Liver (tissue), 9 donors: ENCODE measurements around the gene MAN1C1. TPM values are rescaled to one million over a fixed set of nuclear protein-coding genes. Genes with fewer than 3 reads are reported as not detected.

Experiments
- DNase-seq: peaks from one replicate; pipeline ENCODE4 v3.0.0-alpha.2; 2017; ENCODE audit warnings: low spot score
- H3K27ac ChIP-seq, 2 donors: one replicate each; pipeline ENCODE4 v1.7.0; 2013; ENCODE audit warnings: inconsistent platforms in 2 of 2, low read length in 2 of 2, control low read depth in 1 of 2, low read depth in 1 of 2, mild to moderate bottlenecking in 1 of 2
- H3K27me3 ChIP-seq, 4 donors: one replicate each; pipeline versions ENCODE4 v1.6.1 to v1.7.0; 2013; ENCODE audit warnings: low read length in 3 of 4, inconsistent platforms in 1 of 4, mild to moderate bottlenecking in 1 of 4, moderate library complexity in 1 of 4; ENCODE audit not compliant: control insufficient read depth in 4 of 4, insufficient read depth in 4 of 4
- H3K36me3 ChIP-seq, 4 donors: one replicate each; pipeline versions ENCODE4 v1.6.1 to v1.7.0; 2013; ENCODE audit warnings: low read length in 3 of 4, mild to moderate bottlenecking in 3 of 4, low read depth in 1 of 4, moderate library complexity in 1 of 4; ENCODE audit not compliant: control insufficient read depth in 4 of 4, insufficient read depth in 3 of 4
- H3K4me1 ChIP-seq, 4 donors: one replicate each; pipeline versions ENCODE4 v1.6.1 to v1.7.0; 2013; ENCODE audit warnings: low read length in 3 of 4, mild to moderate bottlenecking in 3 of 4, moderate library complexity in 1 of 4; ENCODE audit not compliant: control insufficient read depth in 4 of 4, insufficient read depth in 4 of 4
- H3K4me3 ChIP-seq, 3 donors: one replicate each; pipeline versions ENCODE4 v1.6.1 to v1.7.0; 2013; ENCODE audit warnings: low read length in 3 of 3, control low read depth in 1 of 3, low read depth in 1 of 3, mild to moderate bottlenecking in 1 of 3
- H3K9ac ChIP-seq, 2 donors: one replicate each; pipeline ENCODE4 v1.7.0; 2013; ENCODE audit warnings: low read length in 2 of 2, mild to moderate bottlenecking in 2 of 2, moderate library complexity in 2 of 2, control low read depth in 1 of 2, low read depth in 1 of 2
- H3K9me3 ChIP-seq, 4 donors: one replicate each; pipeline versions ENCODE4 v1.6.1 to v1.7.0; 2013; ENCODE audit warnings: low read length in 3 of 4; ENCODE audit not compliant: control insufficient read depth in 4 of 4
- ATF3 ChIP-seq: IDR thresholded peaks from 2 replicates; pipeline ENCODE4 v1.6.1; 2016; ENCODE audit warnings: antibody characterized with exemption
- EGR1 ChIP-seq, 2 donors: IDR thresholded peaks; 2 replicates each; pipeline ENCODE4 v1.6.1; 2016 to 2018; ENCODE audit warnings: antibody characterized with exemption in 2 of 2, low read depth in 2 of 2
- FOXA2 ChIP-seq: IDR thresholded peaks from 2 replicates; pipeline ENCODE4 v1.6.1; 2016; ENCODE audit warnings: antibody characterized with exemption
- GABPA ChIP-seq, 2 donors: IDR thresholded peaks in 1 of 2; conservative IDR thresholded peaks in 1 of 2; 2 replicates each; pipeline ENCODE4 v1.6.1; 2016; ENCODE audit warnings: antibody characterized with exemption in 2 of 2, mild to moderate bottlenecking in 1 of 2, moderate library complexity in 1 of 2
- HNF4A ChIP-seq, 2 donors: conservative IDR thresholded peaks; 2 replicates each; pipeline ENCODE4 v1.6.1; 2016; ENCODE audit warnings: antibody characterized with exemption in 2 of 2, mild to moderate bottlenecking in 2 of 2
- HNF4G ChIP-seq: IDR thresholded peaks from 2 replicates; pipeline ENCODE4 v1.6.1; 2016; ENCODE audit warnings: antibody characterized with exemption
- JUND ChIP-seq, 2 donors: IDR thresholded peaks; 2 replicates each; pipeline ENCODE4 v1.6.1; 2016; ENCODE audit warnings: antibody characterized with exemption in 2 of 2
- MAX ChIP-seq: IDR thresholded peaks from 2 replicates; pipeline ENCODE4 v1.6.1; 2016; ENCODE audit warnings: antibody characterized with exemption
- REST ChIP-seq: IDR thresholded peaks from 2 replicates; pipeline ENCODE4 v1.6.1; 2016; ENCODE audit warnings: antibody characterized with exemption, mild to moderate bottlenecking
- RXRA ChIP-seq, 2 donors: IDR thresholded peaks; 2 replicates each; pipeline ENCODE4 v1.6.1; 2017 to 2018; ENCODE audit warnings: antibody characterized with exemption in 2 of 2, mild to moderate bottlenecking in 1 of 2
- TAF1 ChIP-seq: conservative IDR thresholded peaks from 2 replicates; pipeline ENCODE4 v1.6.1; 2016; ENCODE audit warnings: antibody characterized with exemption, mild to moderate bottlenecking
- YY1 ChIP-seq: IDR thresholded peaks from 2 replicates; pipeline ENCODE4 v1.6.1; 2016; ENCODE audit warnings: antibody characterized with exemption, mild to moderate bottlenecking
- ZBTB33 ChIP-seq: IDR thresholded peaks from 2 replicates; pipeline ENCODE4 v1.6.1; 2016; ENCODE audit warnings: antibody characterized with exemption
- WGBS: extraction: QIAGEN DNeasy Blood & Tissue Kit; methylation state at CpG from one replicate; pipeline ENCODE4 v1.1.7; 2013; 5-methylcytosine and 5-hydroxymethylcytosine counted together
- polyA plus RNA-seq, 2 donors: library from polyadenylated mRNA; stranded (reverse) in 1 of 2; unstranded in 1 of 2; fragments of 200-250 nt in 1 of 2; fragments of >200 nt in 1 of 2; fragmentation: Nextera tagmentation in 1 of 2; extraction: Ambion mirVana in 1 of 2; gene quantifications; one replicate each; pipeline versions ENCODE4 v1.2.1 to v1.2.3, GENCODE V29; 2013 to 2015
- total RNA-seq, 2 donors: library from RNA; depleted of rRNA; stranded (reverse); fragments of >200 nt; gene quantifications; one replicate each; pipeline ENCODE4 v1.2.3, GENCODE V29; 2014
- donor health status: healthy.
- donor health status: healthy.
- donor health status: healthy.
- donor health status: healthy.
- donor health status: healthy.

MAN1C1 gene
- total and polyA plus RNA-seq, 4 donors, result 6.3 to 16.0 (median 8.1) TPM

- no peaks in the 10 kb centered on the region for H3K27me3 ChIP-seq
- WGBS, result 91% methylated on average over 8 of the region's 8 CpGs
Observed at GRCh38 chr1:25744636-25745425, 128.2 kb downstream of the MAN1C1 start.

GRCh38 chr1:25746299-25747045 lies 129.9 kb downstream of the MAN1C1 start:
- 94% methylated on average over 22 of the region's 22 CpGs for WGBS
- Histone ChIP-seq H3K27me3 (no peaks in the 10 kb centered on the region), H3K36me3 (peaks cover 0 to 5% (median under 1%) of the 10 kb centered on the region in 4 donors), H3K4me3 (no peak overlapping the region), H3K9ac (no peak overlapping the region), H3K9me3 (no peaks in the 10 kb centered on the region), H3K27ac (no peak overlapping the region), H3K4me1 (peaks cover 0 to 12% (median 2%) of the 10 kb centered on the region in 4 donors)
- TF ChIP-seq HNF4G (no peak), RXRA (IDR thresholded peaks at IDR 0.05) (no peak), HNF4A (conservative IDR thresholded peaks at IDR 0.05) (no peak), TAF1 (no peak), ATF3 (no peak), JUND (IDR thresholded peaks at IDR 0.05) (no peak), REST (no peak), ZBTB33 (no peak), FOXA2 (no peak), GABPA (IDR thresholded peaks at IDR 0.05 in 1 of 2, conservative IDR thresholded peaks at IDR 0.05 in 1 of 2) (no peak), EGR1 (IDR thresholded peaks at IDR 0.05; ENCODE audit: low read depth in 2 of 2) (no peak)
- DNase-seq, result no peak

More at GRCh38 chr1:25744636-25745425, 128.2 kb downstream of the MAN1C1 start:
- TF ChIP-seq JUND (IDR thresholded peaks at IDR 0.05), result no peak
- TF ChIP-seq MAX, result no peak
- no peak for TF ChIP-seq HNF4A (conservative IDR thresholded peaks at IDR 0.05)
- no peak for TF ChIP-seq FOXA2
- TF ChIP-seq YY1, result no peak
- TF ChIP-seq TAF1, result no peak
- TF ChIP-seq ZBTB33, result no peak
- Histone ChIP-seq H3K36me3 (no peaks in the 10 kb centered on the region), H3K27ac (peak overlapping the region; percentile 41 to 47), H3K4me3 (no peak overlapping the region), H3K9ac (no peak overlapping the region), H3K9me3 (no peaks in the 10 kb centered on the region), H3K4me1 (peaks cover 0 to 12% (median 2%) of the 10 kb centered on the region in 4 donors)
- no peak for DNase-seq
